Epithelial cell of esophagus (primary cell): ENCODE results near the gene PNPLA3.

Source experiments
- DNase-seq: peaks from one replicate; pipeline ENCODE4 v3.0.0; 2010; ENCODE audit warnings: low read depth
- H3K4me3 ChIP-seq: 2 replicates; pipeline ENCODE4 v1.5.1; 2011; ENCODE audit warnings: mild to moderate bottlenecking, low read length, control low read depth
- TF ChIP-seq, protein P1 (sequence below): IDR thresholded peaks from 2 replicates; pipeline ENCODE4 v1.5.1; 2011; ENCODE audit warnings: low read depth, mild to moderate bottlenecking, low read length, control low read depth, inconsistent platforms; ENCODE audit not compliant: insufficient read depth; ENCODE audit errors: missing control alignments

Gene PNPLA3

GRCh38 chr22:43944670-43945430, 21.2 kb downstream of the PNPLA3 start:
- TF ChIP-seq, protein P1, sequence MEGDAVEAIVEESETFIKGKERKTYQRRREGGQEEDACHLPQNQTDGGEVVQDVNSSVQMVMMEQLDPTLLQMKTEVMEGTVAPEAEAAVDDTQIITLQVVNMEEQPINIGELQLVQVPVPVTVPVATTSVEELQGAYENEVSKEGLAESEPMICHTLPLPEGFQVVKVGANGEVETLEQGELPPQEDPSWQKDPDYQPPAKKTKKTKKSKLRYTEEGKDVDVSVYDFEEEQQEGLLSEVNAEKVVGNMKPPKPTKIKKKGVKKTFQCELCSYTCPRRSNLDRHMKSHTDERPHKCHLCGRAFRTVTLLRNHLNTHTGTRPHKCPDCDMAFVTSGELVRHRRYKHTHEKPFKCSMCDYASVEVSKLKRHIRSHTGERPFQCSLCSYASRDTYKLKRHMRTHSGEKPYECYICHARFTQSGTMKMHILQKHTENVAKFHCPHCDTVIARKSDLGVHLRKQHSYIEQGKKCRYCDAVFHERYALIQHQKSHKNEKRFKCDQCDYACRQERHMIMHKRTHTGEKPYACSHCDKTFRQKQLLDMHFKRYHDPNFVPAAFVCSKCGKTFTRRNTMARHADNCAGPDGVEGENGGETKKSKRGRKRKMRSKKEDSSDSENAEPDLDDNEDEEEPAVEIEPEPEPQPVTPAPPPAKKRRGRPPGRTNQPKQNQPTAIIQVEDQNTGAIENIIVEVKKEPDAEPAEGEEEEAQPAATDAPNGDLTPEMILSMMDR: no peak
- H3K4me3 ChIP-seq: no peak overlapping the region
- DNase-seq: peak; percentile 22

GRCh38 chr22:43945632-43946383, 22.2 kb downstream of the PNPLA3 start:
- peak; percentile 68 for DNase-seq

GRCh38 chr22:43946384-43946667, 22.7 kb downstream of the PNPLA3 start:
- no peak for DNase-seq
- no peak overlapping the region for H3K4me3 ChIP-seq
- TF ChIP-seq, protein P1: no peak

More at GRCh38 chr22:43945632-43946383, 22.2 kb downstream of the PNPLA3 start:
- TF ChIP-seq, protein P1: peak; percentile 80
- no peak overlapping the region for H3K4me3 ChIP-seq

DNA sequence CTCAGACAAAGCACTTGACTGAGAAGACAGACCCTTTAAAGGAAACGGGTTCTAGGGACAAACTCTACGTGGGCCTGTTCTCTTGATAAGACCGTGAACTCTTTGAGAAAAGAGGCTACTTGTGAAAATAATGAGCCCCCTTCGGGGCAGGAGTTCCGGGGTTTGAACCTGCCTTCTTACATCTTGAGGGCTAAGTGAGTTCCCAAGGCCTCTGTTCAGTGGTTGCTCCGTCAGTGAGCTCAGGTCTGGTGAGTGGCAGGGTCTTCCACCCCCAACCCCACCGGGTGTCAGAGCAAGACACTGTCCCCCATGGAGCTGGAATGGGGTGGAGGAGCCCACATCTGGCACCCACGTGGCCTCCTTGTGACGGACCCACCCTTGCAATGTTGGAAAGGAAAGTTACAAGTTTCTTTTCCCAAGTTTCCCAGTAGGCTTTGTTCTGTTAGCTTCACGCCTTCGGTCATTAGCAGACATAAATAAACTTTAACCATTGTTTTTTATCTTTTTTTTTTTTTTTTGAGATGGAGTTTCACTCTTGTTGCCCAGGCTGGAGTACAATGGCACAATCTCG, 25.3 kb downstream of the PNPLA3 start:
- TF ChIP-seq, protein P1: no peak
- DNase-seq: no peak
- no peak overlapping the region for H3K4me3 ChIP-seq

GRCh38 chr22:43951391-43951790, 27.8 kb downstream of the PNPLA3 start:
- no peak for DNase-seq
- TF ChIP-seq, protein P1: no peak
- no peak overlapping the region for H3K4me3 ChIP-seq

DNA sequence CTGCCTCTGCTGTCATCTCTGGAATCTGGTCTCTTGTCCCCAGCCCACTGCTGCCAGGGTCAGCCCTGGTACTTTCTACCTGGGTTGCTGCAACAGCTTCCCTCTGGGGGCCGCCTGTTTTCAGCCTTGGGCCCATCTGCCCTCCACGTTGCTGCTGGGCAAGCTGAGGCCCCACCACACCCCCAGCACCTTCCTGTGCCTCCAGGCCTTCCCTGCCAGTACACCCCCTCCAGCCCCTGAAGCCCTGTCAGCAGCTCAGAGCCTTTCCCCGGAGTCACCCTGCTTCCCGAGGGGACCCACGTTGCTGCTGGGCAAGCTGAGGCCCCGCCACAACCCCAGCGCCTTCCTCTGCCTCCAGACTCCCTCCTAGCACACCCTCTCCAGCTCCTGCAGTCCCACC, 28.4 kb downstream of the PNPLA3 start:
- no peak for DNase-seq
- H3K4me3 ChIP-seq: no peak overlapping the region
- TF ChIP-seq, protein P1: no peak
